Kidney (tissue), 14 donors: ENCODE data around the gene IQCK. TPM values are rescaled to one million over a fixed set of nuclear protein-coding genes. Genes with fewer than 3 reads are reported as not detected.

ENCODE experiments used
- DNase-seq, 5 donors: peaks; one replicate each; pipeline ENCODE4 v3.0.0-alpha.2; 2013 to 2020
- FAIRE-seq: peaks from 2 replicates; lab custom pipeline; 2012; peaks lifted over from hg19 to GRCh38; lab: Jason Lieb, UNC
- H3K27ac ChIP-seq, 2 donors: one replicate each; pipeline ENCODE4 v1.7.0; 2013; ENCODE audit warnings: low read depth in 2 of 2, low read length in 2 of 2, inconsistent platforms in 1 of 2
- H3K27me3 ChIP-seq: one replicate; pipeline ENCODE4 v1.7.1; 2013; ENCODE audit warnings: low read length, inconsistent platforms; ENCODE audit not compliant: control insufficient read depth, insufficient read depth
- H3K36me3 ChIP-seq, 3 donors: one replicate each; pipeline versions ENCODE4 v1.7.0 to v1.7.1; 2013; ENCODE audit warnings: low read length in 3 of 3, control low read depth in 1 of 3, inconsistent platforms in 1 of 3; ENCODE audit not compliant: insufficient read depth in 3 of 3, control insufficient read depth in 2 of 3
- H3K4me1 ChIP-seq, 3 donors: one replicate each; pipeline versions ENCODE4 v1.7.0 to v1.7.1; 2013; ENCODE audit warnings: low read length in 3 of 3, inconsistent platforms in 1 of 3, low read depth in 1 of 3; ENCODE audit not compliant: control insufficient read depth in 2 of 3, insufficient read depth in 2 of 3
- H3K4me3 ChIP-seq, 3 donors: one replicate each; pipeline versions ENCODE4 v1.7.0 to v1.8.1; 2013; ENCODE audit warnings: low read length in 3 of 3, control low read depth in 1 of 3, inconsistent platforms in 1 of 3
- H3K9ac ChIP-seq, 3 donors: one replicate each; pipeline versions ENCODE4 v1.7.0 to v1.7.1; 2013; ENCODE audit warnings: low read length in 3 of 3, control low read depth in 1 of 3, inconsistent platforms in 1 of 3
- H3K9me3 ChIP-seq, 3 donors: one replicate each; pipeline versions ENCODE4 v1.7.0 to v1.7.1; 2013; ENCODE audit warnings: low read length in 3 of 3, control low read depth in 1 of 3, inconsistent platforms in 1 of 3; ENCODE audit not compliant: control insufficient read depth in 2 of 3, insufficient read depth in 1 of 3
- CTCF ChIP-seq: IDR thresholded peaks from 3 replicates; pipeline ENCODE4 v1.5.1; 2012; ENCODE audit warnings: mild to moderate bottlenecking, moderate library complexity, borderline replicate concordance; ENCODE audit not compliant: insufficient read depth; ENCODE audit errors: extremely low read depth
- intact Hi-C: fragments of 100-400 bp; cut with DNase I; formaldehyde crosslinking; loops from one replicate; pipeline ENCODE4 v1.11.1; 2022
- polyA plus RNA-seq: library from polyadenylated mRNA; stranded (reverse); fragments of 350-450 nt; fragmentation: Illumina TruSeq; extraction: RNeasy Lipid Tissue Mini Kit (QIAGEN cat#74804); gene quantifications from one replicate; pipeline ENCODE4 v1.2.3, GENCODE V29; 2014; ENCODE audit warnings: low read depth, low replicate concordance; ENCODE audit not compliant: insufficient read depth
- total RNA-seq: library from RNA; stranded (reverse); fragmentation: NEBNext Ultra II Directional; extraction: Animal tissue kit (Norgen Biotek cat#: 25700); gene quantifications from one replicate; pipeline ENCODE4 v1.2.1, GENCODE V29; 2021
- donor health status: control.
- donor health status: control.
- donor health status: control.
- donor health status: control.
- donor health status: control.
- donor health status: DM: yes; HTN: yes; CAD: no.
- donor health status: Normal renal cell carcinoma (clear cell type).

IQCK gene
- total and polyA plus RNA-seq, 2 donors from 2014 or later, result 35.4 to 38.1 TPM

GRCh38 chr16:19837331-19837980 lies 119.4 kb downstream of the IQCK start:
- no peak for TF ChIP-seq CTCF

DNA sequence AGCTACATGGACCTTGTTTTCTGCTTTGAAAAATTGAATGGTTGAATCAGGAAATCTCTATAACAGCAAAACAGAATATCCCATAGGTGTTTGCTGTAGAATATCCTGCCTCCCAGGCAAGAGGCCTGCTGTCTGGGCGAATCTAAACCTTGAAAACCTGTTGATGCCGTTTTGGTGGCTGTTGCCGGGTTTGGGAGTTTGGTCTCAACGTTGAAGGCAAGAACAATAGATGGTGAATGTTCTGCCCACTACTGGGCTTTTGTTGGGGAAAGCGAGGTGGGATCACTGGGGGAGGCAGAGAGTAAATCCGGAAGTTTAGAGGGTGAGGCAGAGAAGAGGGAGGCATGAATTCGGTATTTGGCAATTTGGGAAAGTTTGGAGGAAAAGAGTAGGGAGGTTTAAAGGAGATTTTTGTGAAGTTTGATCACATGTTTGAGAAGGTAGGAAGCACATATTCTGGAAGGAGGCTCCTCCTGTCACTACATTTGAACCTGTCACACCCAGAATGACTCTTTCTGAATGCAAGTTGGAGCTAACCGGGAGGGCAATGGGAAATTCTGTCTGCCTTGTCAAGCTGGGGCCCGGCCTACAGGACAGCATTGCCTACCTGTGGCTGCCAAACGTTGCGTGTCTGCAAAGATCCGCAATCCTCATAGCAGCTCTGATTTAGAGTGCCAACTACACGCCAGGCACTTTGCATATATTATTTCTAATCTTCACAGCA lies 120.1 kb downstream of the IQCK start:
- TF ChIP-seq CTCF, result no peak
- Histone ChIP-seq H3K4me1 (peaks cover 0 to 2% (median 0%) of the 10 kb centered on the region in 3 donors), H3K9ac (no peak overlapping the region), H3K27me3 (no peaks in the 10 kb centered on the region), H3K9me3 (no peaks in the 10 kb centered on the region), H3K27ac (peak overlapping the region in 1 of 2 donors; percentile 60), H3K4me3 (no peak overlapping the region), H3K36me3 (no peaks in the 10 kb centered on the region)
- DNase-seq (no peak), FAIRE-seq (no peak)
- intact Hi-C loops, result no loop called here

More at GRCh38 chr16:19837331-19837980, 119.4 kb downstream of the IQCK start:
- Histone ChIP-seq H3K4me1 (peaks cover 0 to 2% (median 0%) of the 10 kb centered on the region in 3 donors), H3K9ac (no peak overlapping the region), H3K27ac (peak overlapping the region in 1 of 2 donors; percentile 60), H3K36me3 (no peaks in the 10 kb centered on the region), H3K27me3 (no peaks in the 10 kb centered on the region), H3K4me3 (no peak overlapping the region), H3K9me3 (no peaks in the 10 kb centered on the region)
- FAIRE-seq (no peak), DNase-seq (no peak)
- intact Hi-C loops, result no loop called here

DNA sequence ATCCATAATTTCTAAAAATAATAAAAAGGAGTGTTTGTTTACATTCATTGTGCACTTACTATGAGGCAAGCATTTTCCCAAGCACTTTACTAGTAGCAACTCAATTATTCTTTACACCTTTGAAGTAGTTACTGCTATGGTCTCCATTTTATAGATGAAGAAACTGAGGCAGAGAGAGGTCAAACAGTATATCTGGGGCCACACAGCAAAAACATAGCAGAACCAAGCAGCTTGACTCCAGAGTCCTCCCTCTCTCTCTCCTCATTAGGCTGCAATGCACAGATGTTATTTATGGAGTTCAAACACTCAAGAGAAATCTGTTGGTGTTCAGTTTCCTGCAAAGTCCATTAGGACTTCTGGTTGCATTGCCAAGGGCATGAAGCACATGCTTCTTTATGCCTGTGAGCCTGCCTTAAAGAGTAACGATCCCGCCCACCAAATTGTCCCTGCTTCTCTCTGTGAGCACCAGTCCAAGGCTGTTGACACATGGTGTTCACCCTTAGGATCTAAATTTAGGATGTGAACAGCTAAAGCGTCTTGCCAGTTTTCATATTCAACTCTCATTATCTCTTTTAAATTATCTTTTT lies 122.5 kb downstream of the IQCK start:
- intact Hi-C loops, result no loop called here
- no peak for TF ChIP-seq CTCF
- no peak overlapping the region for H3K4me3 ChIP-seq
- H3K9ac ChIP-seq, result no peak overlapping the region
- H3K27me3 ChIP-seq, result no peaks in the 10 kb centered on the region
- peaks cover 0 to 2% (median 0%) of the 10 kb centered on the region in 3 donors for H3K4me1 ChIP-seq
- H3K36me3 ChIP-seq, result no peaks in the 10 kb centered on the region
- H3K9me3 ChIP-seq, result no peaks in the 10 kb centered on the region
- H3K27ac ChIP-seq, result no peak overlapping the region
- DNase-seq (peak in 2 of 5 donors; percentile 55 to 75), FAIRE-seq (no peak)
